Activated CD8-positive, alpha-beta memory T cell treated with anti-CD3 and anti-CD28 coated beads for 24 hours (primary cell): ENCODE results near the gene KHNYN.

Experiments used
- DNase-seq: peaks from one replicate; pipeline ENCODE4 v3.0.0-alpha.2; 2020

KHNYN gene

GRCh38 chr14:24425704-24426103 is 4.0 kb upstream of the KHNYN start:
- no peak for DNase-seq

- no peak for DNase-seq
Measured at GRCh38 chr14:24426150-24426911, 3.4 kb upstream of the KHNYN start.

- DNase-seq: peak; percentile 56
Measured at GRCh38 chr14:24426912-24427536, 2.7 kb upstream of the KHNYN start.

GRCh38 chr14:24427537-24428508 is 1.9 kb upstream of the KHNYN start:
- DNase-seq: peak; percentile 54

- peak; percentile 53 for DNase-seq
Measured at GRCh38 chr14:24428628-24429394, 943 bp upstream of the KHNYN start.

- DNase-seq: no peak
Measured at GRCh38 chr14:24430143-24430681, 458 bp downstream of the KHNYN start.

- peak; percentile 81 for DNase-seq
Measured at GRCh38 chr14:24430682-24431568, 1.2 kb downstream of the KHNYN start.

- peak; percentile 92 for DNase-seq
Measured at GRCh38 chr14:24431569-24432258, 2.0 kb downstream of the KHNYN start.

GRCh38 chr14:24432259-24433131 is 2.7 kb downstream of the KHNYN start:
- peak; percentile 47 for DNase-seq

- no peak for DNase-seq
Measured at GRCh38 chr14:24434036-24434435, 4.3 kb downstream of the KHNYN start.

- peak; percentile 49 for DNase-seq
Measured at GRCh38 chr14:24434676-24435075, 4.9 kb downstream of the KHNYN start.

GRCh38 chr14:24435192-24435810 is 5.5 kb downstream of the KHNYN start:
- DNase-seq: peak; percentile 53

GRCh38 chr14:24435998-24436354 is 6.2 kb downstream of the KHNYN start:
- DNase-seq: no peak

GRCh38 chr14:24436355-24437019 is 6.7 kb downstream of the KHNYN start:
- DNase-seq: peak; percentile 56

GRCh38 chr14:24437020-24437735 is 7.4 kb downstream of the KHNYN start:
- DNase-seq: no peak

- DNase-seq: no peak
Measured at GRCh38 chr14:24437736-24438067, 7.9 kb downstream of the KHNYN start.

- no peak for DNase-seq
Measured at GRCh38 chr14:24438223-24439097, 8.7 kb downstream of the KHNYN start.
